HG02623 (cell line): ENCODE data around the gene MCM3AP.

Source experiments
- ATAC-seq: cut with Tn5 transposase; IDR thresholded peaks from one replicate; pipeline ENCODE4 v1.9.1; 2021; ENCODE audit warnings: moderate library complexity; ENCODE audit not compliant: unreplicated experiment

MCM3AP gene

DNA sequence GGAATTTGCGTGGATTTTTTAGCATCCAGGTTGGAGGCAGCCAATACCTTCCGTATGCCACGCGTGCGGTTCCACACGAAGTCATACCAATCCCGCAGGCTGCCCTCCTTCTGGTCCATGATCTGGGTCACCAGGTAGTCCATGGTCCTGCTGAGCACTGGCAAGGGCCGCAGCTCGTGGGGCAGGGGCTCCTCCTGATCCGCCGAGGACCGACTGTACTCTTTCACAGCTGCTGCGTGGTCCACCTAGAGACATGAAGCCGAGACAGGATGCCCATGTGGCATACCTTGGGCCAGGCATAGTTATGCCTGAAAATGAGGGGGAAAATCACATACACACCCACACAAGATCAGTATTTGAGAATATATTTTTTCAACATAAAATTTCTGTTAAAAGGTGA, 12.1 kb downstream of the MCM3AP start:
- no peak for ATAC-seq

DNA sequence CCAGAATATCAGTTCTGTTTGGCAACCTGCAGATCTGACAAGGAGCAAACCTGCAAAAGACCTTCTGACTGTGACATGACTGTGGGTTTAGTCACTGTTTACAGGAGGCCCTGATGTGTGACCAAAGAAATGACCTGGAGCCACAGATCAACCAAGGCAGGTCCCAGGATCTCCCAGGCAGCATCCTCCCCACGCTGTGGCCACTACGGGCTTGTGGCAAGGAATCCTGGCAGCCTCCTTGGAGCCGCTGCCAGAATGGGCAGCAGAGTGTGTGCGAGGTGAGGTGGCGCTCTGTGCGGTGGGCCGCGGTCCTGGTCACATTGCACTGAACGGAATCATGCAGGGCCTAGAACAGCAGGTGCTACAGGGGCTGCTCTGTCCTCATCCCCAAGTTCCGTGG, 15.9 kb downstream of the MCM3AP start:
- no peak for ATAC-seq

DNA sequence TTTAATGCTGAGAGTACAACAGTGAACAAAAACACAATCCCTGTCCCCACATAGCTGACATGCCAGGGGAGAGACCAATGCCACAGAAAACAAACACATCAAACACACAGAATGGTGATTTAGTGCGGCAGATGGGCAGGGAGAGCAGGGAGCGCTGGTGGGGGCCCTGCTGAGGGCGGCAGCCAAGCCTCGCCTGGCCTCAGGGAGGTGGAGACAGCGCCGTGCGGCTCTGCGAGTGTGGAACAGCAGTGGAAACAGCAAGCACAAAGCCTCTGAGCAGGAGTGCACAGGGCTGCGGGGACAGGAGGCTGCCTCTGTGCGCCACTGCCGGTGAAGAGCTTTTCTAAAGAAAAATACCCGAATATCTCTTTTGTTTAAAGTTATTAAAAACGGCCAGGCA, 17.0 kb downstream of the MCM3AP start:
- ATAC-seq: no peak

DNA sequence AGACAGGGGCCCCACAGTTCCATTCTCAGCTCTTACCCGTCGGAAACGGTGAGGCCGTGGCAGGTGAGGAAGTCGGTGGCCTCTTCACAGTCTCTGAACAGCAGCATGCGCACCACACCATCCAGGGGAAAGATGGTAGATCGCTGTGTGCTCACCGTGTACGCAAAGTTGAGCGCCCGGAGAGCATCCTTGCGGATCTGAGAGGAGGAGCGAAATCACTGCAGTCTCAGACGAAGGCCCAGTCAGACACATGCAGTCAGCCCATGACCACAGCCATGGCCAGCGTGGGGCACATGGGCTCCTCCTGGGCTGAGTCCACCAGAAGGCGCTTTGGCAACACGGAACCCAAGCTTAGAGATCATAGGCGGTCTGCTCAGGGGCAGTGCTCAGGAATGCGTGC, 18.5 kb downstream of the MCM3AP start:
- ATAC-seq: no peak

DNA sequence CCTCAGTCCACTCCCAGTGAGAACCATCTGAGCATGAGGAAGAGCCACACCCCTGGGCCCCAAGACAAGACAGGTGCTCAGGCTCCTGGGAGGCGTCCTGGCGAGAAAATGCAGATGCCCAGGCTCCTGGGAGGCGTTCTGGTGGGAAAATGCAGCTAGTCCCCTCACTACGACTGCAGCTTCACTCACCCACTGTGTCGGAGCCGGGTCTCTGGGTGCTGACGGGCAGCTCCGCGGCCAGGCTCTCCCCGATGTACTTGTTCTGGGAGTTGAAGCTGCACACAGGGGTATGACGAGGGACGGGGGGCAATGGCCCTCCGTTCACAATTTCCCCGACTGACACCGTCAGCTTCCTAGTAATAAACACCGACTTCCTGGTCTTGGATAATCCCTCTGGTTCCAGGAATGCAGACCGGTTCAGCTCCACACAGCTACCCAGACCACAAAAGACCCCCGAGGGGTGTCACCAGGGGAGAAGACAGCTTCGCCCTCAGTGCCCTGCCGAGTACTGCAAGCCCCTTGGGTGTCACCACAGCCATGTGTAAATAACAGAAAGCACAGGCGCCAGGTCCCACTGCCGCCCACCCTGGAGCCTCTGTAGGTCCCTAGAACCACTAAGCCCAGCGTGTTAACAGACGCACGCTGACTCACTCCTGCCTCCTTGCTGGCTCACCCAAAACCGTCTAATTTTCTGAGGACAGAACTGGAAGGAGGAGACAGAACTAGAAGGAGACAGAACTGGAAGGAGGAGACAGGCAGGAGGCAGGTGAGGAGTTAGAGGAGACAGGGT, 19.5 kb downstream of the MCM3AP start:
- ATAC-seq: no peak

DNA sequence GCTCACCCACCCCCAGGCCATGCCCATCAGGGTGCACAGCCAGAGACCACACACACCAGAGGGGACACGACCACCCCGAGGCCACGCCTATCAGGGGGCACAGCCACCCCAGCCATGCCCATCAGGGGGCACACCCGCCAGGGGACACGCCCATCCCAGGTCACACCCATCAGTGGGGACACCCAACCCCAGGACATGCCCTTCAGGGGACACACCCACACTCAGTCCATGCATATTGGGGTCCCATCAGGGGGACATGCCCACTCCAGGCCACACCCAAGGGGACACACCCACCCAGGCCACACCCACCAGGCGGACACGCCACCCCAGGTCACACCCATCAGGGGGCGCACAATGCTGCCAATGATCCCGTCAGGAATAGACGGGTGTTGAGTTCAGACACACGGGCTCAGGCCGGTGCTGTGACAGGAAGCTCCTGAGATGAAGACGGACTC, 20.7 kb downstream of the MCM3AP start:
- ATAC-seq: no peak

DNA sequence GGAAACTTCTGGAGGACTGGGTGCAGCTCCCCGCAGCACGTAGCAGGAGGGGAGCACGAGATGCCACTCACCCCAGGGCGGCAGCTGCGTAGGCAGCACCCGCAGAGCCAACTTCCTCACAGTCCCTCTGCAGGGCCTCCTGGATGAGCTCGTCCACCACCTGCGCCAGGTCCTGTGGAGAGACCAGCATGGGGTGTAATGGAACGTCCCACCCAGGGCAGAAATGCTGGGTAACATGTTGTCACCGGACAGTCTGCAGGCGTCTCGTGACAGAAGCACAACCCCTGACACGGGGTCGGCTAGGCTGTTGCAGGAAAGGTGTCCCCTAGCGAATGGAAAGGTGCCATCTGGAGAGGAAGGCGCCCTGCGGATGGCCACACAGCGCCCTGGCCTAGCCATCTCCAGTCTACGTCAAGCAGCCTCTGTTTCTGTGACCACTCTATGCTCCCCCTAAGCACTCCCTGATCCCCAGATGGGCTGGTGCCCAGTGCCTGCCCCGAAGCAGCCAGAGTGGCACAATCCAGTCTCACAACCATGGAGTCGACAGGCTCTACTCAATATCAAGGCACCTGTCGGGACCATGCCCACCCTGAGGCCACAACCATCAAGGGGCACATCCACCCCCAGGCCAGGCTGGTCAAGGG, 21.2 kb downstream of the MCM3AP start:
- no peak for ATAC-seq

DNA sequence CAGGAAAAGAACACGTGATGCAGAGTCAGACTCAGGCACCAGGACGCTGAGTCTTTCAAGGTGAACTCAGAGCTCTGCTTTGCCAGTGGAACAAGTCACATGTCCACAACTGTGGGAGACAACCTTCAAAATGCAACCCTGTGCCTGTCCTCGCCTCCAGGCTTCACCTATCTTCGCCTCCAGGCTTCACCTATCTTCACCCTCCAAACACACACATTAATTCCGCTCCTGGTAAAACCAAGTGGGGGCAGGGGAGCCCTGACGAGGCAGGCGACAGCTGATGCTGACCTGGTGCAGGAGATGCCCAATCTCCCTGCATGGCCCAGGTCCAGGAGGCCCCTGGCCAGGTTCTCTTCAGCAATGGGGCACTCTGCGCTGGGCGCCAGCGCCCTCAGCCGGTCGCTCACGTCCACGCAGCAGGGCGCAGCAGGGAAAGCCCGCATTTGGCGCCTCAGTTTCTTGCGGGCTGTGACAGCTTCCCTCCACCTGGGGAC, 28.9 kb downstream of the MCM3AP start:
- ATAC-seq: no peak

DNA sequence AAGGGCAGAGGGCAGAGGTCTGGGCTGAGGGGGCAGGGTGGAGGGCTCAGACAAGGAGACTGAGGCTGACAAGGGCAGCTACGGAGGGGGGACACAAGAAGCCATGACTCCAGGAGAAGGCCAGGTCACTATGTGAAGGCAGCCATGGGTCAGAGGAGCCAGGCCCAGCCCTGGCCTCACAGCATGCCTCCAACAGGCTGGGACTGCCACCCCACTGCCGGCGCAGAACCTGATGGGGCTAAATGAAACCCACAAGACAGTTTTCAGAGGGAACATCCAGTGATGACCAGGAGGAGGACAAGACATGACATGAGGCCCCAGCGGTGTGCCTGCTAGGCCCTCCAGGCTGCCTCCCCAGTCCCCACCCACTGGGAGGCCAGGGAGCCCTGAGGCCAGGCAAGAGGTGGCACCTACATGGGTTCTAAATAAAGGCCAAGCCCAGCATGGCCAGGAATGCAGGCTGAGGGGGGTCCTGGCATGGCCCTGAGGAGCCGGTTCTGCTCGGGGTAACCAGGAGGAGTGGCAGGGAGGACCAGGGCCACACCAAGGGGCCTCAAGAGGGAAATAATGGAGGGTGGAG, 29.6 kb downstream of the MCM3AP start:
- no peak for ATAC-seq

DNA sequence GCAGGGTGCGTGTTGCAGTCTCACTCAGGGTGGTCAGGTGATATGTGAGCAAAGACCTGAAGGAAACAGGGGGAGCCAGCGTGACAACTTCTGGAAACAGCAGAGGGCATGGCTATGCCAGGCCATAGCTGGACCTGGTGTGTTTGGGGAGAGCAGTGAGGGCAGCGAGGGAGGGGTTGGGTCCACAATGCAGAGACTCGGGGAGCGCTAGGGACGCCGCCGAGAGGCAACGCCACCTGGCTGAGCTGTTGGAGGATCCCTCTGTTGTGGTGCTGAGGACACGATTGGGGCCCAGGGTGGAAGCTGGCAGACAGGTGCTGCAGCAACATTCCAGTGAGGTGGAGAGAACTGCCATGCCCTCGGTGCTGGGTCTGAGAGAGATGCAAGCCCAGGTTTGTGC, 30.2 kb downstream of the MCM3AP start:
- no peak for ATAC-seq

DNA sequence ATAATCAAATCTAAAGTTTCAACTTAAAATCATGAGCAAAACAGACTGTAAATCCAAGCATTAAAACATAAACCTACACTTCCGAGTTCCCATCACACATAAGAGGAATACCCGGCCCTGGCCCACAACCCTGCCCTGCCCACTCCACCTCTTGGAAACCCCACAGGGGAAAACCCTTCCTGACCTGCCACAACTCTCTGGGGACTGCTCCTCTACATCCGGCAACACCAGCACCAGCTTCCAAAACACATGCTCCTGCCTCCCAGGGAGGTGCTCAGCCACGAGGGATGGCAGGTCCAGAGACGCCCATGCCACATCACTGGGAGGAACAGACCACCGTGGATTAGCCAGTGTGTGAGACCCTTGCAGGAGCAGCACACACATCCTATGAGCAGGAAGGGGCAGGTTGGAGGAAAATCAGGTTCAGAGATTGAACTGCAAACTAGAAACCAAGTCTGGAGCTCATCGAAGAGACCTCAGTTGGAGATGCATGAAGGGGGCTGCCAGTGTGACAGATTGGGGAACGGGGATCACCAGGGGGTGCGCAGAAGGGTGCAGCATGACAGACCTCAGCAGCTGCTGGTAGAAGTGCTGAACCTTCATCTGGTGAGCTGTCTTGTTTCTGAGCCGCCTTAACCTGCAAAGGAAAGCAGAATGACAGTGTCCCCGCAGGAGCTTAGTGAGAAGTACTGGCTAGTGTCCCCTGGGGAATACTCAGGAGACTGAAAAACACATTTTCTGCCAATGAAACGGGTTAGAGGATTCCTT, 31.0 kb downstream of the MCM3AP start:
- no peak for ATAC-seq

DNA sequence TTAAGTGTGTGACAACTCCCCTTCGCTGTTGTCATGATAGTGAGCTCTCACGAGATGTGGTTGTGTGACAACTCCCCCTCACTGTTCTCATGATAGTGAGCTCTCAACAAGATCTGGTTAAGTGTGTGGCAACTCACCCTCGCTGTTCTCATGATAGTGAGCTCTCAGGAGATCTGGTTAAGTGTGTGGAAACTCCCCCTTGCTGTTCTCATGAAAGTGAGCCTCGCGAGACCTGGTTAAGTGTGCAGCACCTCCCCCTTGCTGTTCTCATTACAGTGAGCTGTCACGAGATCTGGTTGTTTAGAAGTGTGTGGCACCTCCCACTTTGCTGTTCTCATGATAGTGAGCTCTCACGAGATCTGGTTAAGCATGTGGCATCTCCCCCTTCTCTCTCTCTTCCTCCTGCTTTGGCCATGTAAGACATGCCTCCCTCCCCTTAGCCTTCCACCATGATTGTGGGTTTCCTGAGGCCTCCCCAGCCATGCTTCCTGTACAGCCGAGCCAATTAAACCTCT, 31.7 kb downstream of the MCM3AP start:
- ATAC-seq: no peak

DNA sequence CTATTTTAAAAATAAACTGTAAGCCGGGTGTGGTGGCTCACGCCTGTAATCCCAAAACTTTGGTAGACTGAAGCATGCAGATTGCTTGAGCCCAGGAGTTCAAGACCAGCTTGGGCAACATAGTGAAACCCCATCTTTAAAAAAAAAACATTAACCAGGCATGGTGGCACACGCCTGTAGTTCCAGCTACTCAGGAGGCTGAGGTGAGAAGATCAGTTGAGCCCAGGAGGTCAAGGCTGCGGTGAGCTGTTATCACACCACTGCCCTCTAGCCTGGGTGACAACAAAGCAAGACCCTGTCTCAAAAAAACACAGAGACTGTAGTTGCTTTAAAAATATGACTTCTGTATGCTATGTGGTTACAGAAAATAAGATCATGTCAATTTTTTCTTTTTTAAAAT, 32.6 kb downstream of the MCM3AP start:
- no peak for ATAC-seq

DNA sequence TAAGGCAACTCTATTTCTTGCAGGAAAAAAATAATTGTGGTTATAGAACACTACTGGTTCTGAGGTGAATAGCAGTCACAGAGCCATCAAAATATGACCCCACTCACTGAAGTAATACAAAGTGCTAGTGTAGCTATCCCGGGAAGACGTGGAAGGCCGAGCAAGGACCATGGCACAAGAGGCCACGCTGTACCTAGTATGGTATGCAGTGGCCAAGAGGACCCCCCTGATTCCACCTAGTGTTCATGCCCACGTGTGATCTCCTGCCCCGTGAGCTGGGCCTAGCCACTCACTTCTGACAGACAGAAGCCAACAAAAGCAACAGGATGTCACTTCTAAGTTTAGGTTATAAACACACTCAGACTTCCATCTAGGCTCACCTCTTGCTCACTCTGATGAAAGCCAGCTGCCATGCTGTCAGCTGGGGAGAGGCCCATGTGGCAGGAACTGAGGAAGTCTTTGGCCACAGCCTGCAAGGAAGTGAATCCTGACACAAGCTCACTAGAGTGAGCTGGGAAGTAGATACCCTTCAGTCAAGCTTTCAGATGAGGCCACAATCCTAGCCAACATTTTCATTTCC, 35.2 kb downstream of the MCM3AP start:
- no peak for ATAC-seq

DNA sequence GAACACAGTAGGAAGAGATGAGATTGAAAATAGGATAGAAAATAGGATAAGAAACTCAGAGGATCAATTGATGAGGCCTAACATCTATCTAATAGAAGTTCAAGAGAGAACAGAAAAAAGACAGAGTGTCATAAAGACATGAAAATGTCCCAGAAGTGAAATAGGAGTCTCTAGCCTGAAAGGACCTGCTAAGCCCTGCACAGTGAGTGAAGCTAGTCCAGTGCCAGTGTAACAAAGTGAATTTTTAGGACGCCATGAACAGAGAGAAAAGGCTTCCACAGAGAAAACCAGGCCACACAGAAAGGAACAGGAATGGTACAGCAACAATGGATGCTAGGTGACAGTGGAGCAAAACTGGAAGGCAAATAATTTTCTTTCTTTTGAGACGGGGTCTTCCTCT, 36.6 kb downstream of the MCM3AP start:
- no peak for ATAC-seq

DNA sequence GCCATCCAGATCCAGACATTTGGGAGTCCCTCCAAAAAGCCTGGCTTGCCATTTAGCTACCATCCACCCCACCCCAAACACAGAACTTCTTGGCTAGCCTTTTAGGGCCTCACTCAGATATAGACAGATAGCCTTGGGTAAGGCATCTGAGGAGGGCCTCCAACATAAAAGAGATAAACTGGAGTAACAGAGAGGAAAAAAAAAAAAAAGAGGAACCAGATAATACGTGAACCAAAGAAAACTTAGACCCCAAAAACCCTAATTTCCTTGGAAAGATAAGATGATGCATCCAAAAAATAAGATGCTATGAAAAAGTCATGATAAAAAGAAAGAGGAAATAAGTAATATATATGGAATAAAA, 37.0 kb downstream of the MCM3AP start:
- ATAC-seq: no peak

DNA sequence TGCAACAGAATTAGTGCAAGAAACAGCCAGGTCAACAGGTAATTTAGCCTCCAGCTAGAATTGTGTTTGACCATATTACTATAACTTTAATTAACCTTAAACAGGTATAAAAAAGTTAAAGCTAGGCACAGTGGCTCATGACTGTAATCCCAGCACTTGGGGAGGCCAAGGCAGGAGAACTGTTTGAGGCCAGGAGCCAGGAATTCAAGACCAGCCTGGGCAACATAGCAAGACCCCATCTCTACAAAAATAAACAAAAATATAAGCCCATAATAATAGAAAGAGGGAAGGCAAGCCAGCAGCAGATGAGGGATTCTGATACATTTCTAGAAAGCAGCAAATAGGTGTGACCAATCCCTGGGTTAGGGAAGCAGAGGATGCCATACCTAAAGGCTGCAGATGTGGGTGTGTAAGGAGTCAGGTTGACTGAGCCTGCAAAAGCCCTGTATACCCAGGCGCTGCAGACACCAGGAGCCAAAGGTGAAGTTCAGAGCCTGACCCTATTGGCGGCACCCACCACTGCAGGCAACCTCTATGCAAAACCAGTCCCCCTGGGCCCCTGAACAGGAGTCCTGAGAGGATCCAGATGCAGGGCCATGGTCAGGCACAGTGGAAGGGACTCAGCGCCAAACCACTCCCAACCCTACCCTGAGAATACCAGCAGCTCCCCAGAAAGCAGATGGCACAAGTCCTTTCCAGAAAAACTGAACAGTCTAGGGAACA, 37.6 kb downstream of the MCM3AP start:
- ATAC-seq: no peak

DNA sequence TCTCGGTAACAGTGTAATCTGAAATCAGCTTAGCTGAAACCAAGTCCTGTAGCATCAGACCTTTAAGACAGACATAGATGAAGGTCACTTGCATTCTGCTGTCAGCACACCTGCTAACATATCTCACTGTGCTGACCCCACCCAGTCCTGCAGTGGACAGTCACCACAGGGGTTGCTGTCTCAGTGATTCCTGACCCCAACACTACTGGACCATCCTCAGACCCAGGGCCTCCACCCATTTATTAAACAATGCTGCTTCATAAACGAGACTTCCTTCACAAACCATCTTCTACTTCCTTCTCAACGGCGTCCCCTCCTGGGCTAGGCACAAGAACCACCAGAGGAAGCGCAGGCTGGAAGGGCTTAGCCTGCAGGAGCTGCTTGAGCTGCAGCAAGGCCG, 39.1 kb downstream of the MCM3AP start:
- no peak for ATAC-seq

DNA sequence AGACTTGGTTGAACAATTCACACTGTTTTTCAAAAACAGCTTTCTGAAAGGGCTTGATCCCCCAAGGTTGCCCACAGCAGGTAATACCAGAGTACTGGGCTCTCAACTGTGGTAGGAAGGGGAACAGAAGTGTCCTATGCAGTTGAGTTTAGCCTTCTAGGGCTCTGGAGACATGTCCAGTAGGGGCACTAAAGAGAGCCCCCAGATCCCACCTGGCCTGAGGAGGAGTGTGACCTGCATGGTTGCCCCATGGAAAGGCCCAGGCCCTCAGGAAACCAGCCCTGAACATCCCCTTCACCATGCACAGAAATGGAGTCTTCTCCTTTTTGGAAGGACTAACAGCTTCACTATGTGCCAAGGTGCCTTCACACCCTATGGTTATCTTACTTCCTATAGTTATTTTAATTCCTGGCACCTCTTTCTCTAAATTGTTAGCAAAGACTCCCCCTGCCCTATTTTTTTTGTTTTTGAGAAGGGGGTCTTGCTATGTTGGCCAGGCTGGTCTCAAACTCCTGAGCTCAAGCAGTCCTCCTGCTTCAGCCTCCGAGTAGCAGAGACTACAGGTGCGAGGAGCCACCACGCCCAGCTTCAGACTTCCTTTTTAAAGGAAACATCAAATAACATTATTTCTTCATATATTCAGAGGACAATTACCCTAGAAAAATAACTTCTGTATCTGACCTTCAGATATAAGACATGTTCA, 40.0 kb downstream of the MCM3AP start:
- no peak for ATAC-seq

DNA sequence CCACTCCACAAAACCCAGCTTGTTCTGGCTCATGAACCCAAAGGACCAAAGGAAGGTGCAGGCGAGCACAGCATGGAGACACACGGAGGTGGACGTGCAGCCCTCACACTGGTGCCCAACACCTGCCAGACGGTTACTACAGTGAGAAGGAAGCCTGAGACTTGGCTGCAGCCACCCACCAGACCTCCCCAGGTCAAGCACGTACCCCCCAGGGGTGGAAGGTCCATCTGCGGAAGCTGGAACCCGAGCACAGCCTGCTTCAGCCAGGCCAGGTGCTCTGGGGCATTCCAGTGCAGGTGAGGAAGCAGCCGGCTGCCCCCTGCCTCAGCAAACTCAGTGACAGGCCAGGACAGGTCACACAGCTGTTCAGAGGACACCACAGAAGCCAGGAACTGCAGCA, 40.8 kb downstream of the MCM3AP start:
- ATAC-seq: no peak
